ENCODE results near the gene SERTAD1.
"Not testable (repeated sequence)": the region's sequence is repeated elsewhere in the genome, so short reads cannot be mapped to it uniquely, and the experiment has no call there.

- TF ChIP-seq CTCF, EZH2phosphoT487 (IDR thresholded peaks at IDR 0.05): not testable (repeated sequence)
These were observed 17.2 kb downstream of the SERTAD1 start for GRCh38 chr19:40408598-40408925.

Data from neural progenitor cell (in vitro differentiated cells).